H1 (cell line): Measurements from ENCODE around the gene ZNF805. TPM values are rescaled to one million over a fixed set of nuclear protein-coding genes. Genes with fewer than 3 reads are reported as not detected.

Experiments used
- CBX8 ChIP-seq: fragments of 300-800, 300-1000 bp; sonication (generic); IDR thresholded peaks from 2 replicates; pipeline ENCODE4 v1.7.1; 2016; ENCODE audit warnings: low read depth, low read length, borderline replicate concordance
- GTF2F1 ChIP-seq: IDR thresholded peaks from 2 replicates; pipeline ENCODE4 v1.6.1; 2012; ENCODE audit warnings: low read depth, low read length, improper control_type of control experiment, borderline replicate concordance
- NRF1 ChIP-seq: IDR thresholded peaks from 2 replicates; pipeline ENCODE4 v1.6.1; 2011; ENCODE audit warnings: mild to moderate bottlenecking, low read depth, low read length, improper control_type of control experiment
- RBBP5 ChIP-seq: IDR thresholded peaks from 2 replicates; pipeline ENCODE4 v1.7.1; 2012; ENCODE audit warnings: low read depth, mild to moderate bottlenecking, inconsistent platforms, low read length, moderate library complexity, borderline replicate concordance
- SP4 ChIP-seq: IDR thresholded peaks from 2 replicates; pipeline ENCODE4 v1.6.1; 2012; ENCODE audit warnings: low read length, inconsistent platforms
- TAF1 ChIP-seq: IDR thresholded peaks from 2 replicates; pipeline ENCODE4 v1.6.1; 2011; ENCODE audit warnings: mild to moderate bottlenecking, low read depth, low read length
- TEAD4 ChIP-seq: IDR thresholded peaks from 2 replicates; pipeline ENCODE4 v1.6.1; 2012; ENCODE audit warnings: low read depth, low read length, inconsistent platforms, mixed read lengths
- polyA plus RNA-seq, 7 experiments: library from polyadenylated mRNA; depleted of rRNA in 3 of 7; stranded (reverse) in 5 of 7; unstranded in 2 of 7; fragments of >200 nt in 5 of 7; fragments of 200-250 nt in 2 of 7; gene quantifications; 1 replicate in 5 of 7; 2 replicates in 1 of 7; 4 replicates in 1 of 7; pipeline versions ENCODE4 v1.2.1 to v1.2.3, GENCODE V29; 2011 to 2013; ENCODE audit warnings: missing spikeins in 2 of 7, mixed read lengths in 2 of 7
- total RNA-seq: library from RNA; stranded (reverse); fragmentation: NEBNext Ultra II Directional; extraction: Animal tissue kit (Norgen Biotek cat#: 25700); gene quantifications from 2 replicates; pipeline ENCODE4 v1.2.1, GENCODE V29; 2021
- TF ChIP-seq, protein P1 (sequence below): IDR thresholded peaks from 2 replicates; pipeline ENCODE4 v1.6.1; 2012; ENCODE audit warnings: low read length, inconsistent platforms

Gene ZNF805
- total and polyA plus RNA-seq, 2 of the 8 experiments (the other 6 are each of a cell fraction or from before 2014, with no cell fraction given), result 2.3 to 14.8 TPM

- TF ChIP-seq, protein P1, sequence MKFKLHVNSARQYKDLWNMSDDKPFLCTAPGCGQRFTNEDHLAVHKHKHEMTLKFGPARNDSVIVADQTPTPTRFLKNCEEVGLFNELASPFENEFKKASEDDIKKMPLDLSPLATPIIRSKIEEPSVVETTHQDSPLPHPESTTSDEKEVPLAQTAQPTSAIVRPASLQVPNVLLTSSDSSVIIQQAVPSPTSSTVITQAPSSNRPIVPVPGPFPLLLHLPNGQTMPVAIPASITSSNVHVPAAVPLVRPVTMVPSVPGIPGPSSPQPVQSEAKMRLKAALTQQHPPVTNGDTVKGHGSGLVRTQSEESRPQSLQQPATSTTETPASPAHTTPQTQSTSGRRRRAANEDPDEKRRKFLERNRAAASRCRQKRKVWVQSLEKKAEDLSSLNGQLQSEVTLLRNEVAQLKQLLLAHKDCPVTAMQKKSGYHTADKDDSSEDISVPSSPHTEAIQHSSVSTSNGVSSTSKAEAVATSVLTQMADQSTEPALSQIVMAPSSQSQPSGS, result no peak
- TF ChIP-seq SP4, result no peak
- TF ChIP-seq TEAD4, result no peak
- TF ChIP-seq GTF2F1, result no peak
- TF ChIP-seq TAF1, result no peak
- no peak for TF ChIP-seq NRF1
- no peak for TF ChIP-seq CBX8
- TF ChIP-seq RBBP5, result no peak
- TF ChIP-seq, all 59 proteins: peak for 0
Measured at GRCh38 chr19:57292547-57292946, 52.1 kb downstream of the ZNF805 start (continued).
